Thoracic aorta (tissue), 2 donors: Measurements from ENCODE around the gene ALPK3. TPM values are rescaled to one million over a fixed set of nuclear protein-coding genes. Genes with fewer than 3 reads are reported as not detected.

ENCODE experiments used
- ATAC-seq: fragments of 150-250 bp; one replicate; pipeline ENCODE4 v1.8.0; 2017; ENCODE audit warnings: low read depth; ENCODE audit not compliant: insufficient number of reproducible peaks, low FRiP score
- DNase-seq: peaks from one replicate; pipeline ENCODE4 v3.0.0-alpha.2; 2020; ENCODE audit warnings: low spot score
- H3K27ac ChIP-seq, 2 donors: fragments of 200-600 bp; sonication (generic); 1 replicate in 1 of 2; 2 replicates in 1 of 2; pipeline ENCODE4 v1.5.1; 2016; ENCODE audit warnings: mild to moderate bottlenecking in 2 of 2, moderate library complexity in 2 of 2
- H3K27me3 ChIP-seq: fragments of 200-600 bp; sonication (generic); replicated peaks from 2 replicates; pipeline ENCODE4 v1.6.0; 2016; ENCODE audit warnings: mild to moderate bottlenecking; ENCODE audit not compliant: insufficient read depth
- H3K36me3 ChIP-seq: fragments of 200-600 bp; sonication (generic); one replicate; pipeline ENCODE4 v1.5.1; 2016
- H3K4me1 ChIP-seq, 2 donors: fragments of 200-600 bp; sonication (generic); 1 replicate in 1 of 2; 2 replicates in 1 of 2; pipeline versions ENCODE4 v1.5.1 to v1.6.0; 2016; ENCODE audit warnings: low read depth in 2 of 2, mild to moderate bottlenecking in 1 of 2; ENCODE audit not compliant: control insufficient read depth in 1 of 2
- H3K4me3 ChIP-seq: fragments of 200-600 bp; sonication (generic); 2 replicates; pipeline ENCODE4 v1.5.1; 2016; ENCODE audit warnings: mild to moderate bottlenecking
- H3K9me3 ChIP-seq: fragments of 200-600 bp; sonication (generic); 2 replicates; pipeline ENCODE4 v1.5.1; 2016
- CTCF ChIP-seq: fragments of 200-600 bp; sonication (generic); IDR thresholded peaks from one replicate; pipeline ENCODE4 v1.5.1; 2019; ENCODE audit warnings: antibody characterized with exemption
- total RNA-seq, 2 donors: library from RNA; depleted of rRNA; stranded (reverse); fragments of >200 nt; gene quantifications; one replicate each; pipeline versions ENCODE4 v1.1.0 to v1.2.3, GENCODE V29; 2016

Gene ALPK3
- total RNA-seq, 2 donors from 2014 or later = 56.9 to 81.1 TPM

GRCh38 chr15:84804005-84804900 is 12.9 kb upstream of the ALPK3 start:
- DNase-seq = no peak
- ATAC-seq = no peak
- Histone ChIP-seq H3K4me3 (no peak overlapping the region), H3K4me1 (no peaks in the 10 kb centered on the region), H3K27me3 (no peaks in the 10 kb centered on the region), H3K27ac (no peak overlapping the region), H3K9me3 (no peaks in the 10 kb centered on the region), H3K36me3 (peaks cover 51% of the 10 kb centered on the region)
- no peak for TF ChIP-seq CTCF

DNA sequence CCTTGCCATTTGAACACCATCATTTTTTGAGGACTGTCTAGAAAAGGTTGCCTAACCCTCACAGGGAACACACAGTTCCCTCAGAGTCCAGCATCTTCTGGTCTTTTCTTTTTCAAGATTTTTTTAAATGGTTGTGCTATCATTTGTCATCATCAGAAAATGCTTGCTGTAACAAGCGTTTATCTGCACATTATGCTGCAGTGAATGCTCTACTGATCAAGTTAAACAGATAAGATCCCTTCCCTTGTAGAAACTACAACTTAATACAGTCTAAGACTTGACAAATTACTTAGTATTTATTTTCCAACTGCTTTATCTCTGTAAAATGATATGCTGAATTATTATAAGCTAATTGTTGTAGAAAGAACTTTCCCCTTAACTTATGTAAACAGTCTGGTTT is 11.9 kb upstream of the ALPK3 start:
- Histone ChIP-seq H3K9me3 (no peaks in the 10 kb centered on the region), H3K4me1 (no peaks in the 10 kb centered on the region), H3K36me3 (peaks cover 42% of the 10 kb centered on the region), H3K4me3 (no peak overlapping the region), H3K27me3 (no peaks in the 10 kb centered on the region), H3K27ac (no peak overlapping the region)
- no peak for DNase-seq
- no peak for TF ChIP-seq CTCF
- ATAC-seq = no peak

GRCh38 chr15:84807228-84807627 is 9.9 kb upstream of the ALPK3 start:
- H3K9me3 ChIP-seq = no peaks in the 10 kb centered on the region
- H3K27me3 ChIP-seq = no peaks in the 10 kb centered on the region
- H3K27ac ChIP-seq = no peak overlapping the region
- no peaks in the 10 kb centered on the region for H3K4me1 ChIP-seq
- no peak overlapping the region for H3K4me3 ChIP-seq
- peaks cover 25% of the 10 kb centered on the region for H3K36me3 ChIP-seq
- TF ChIP-seq CTCF = no peak
- DNase-seq (no peak), ATAC-seq (no peak)

GRCh38 chr15:84810073-84810840 is 6.9 kb upstream of the ALPK3 start:
- TF ChIP-seq CTCF = no peak
- no peak for ATAC-seq
- H3K4me1 ChIP-seq = peaks cover 0 to 2% of the 10 kb centered on the region in 2 donors
- no peak overlapping the region for H3K27ac ChIP-seq
- H3K9me3 ChIP-seq = no peaks in the 10 kb centered on the region
- no peaks in the 10 kb centered on the region for H3K27me3 ChIP-seq
- H3K36me3 ChIP-seq = no peaks in the 10 kb centered on the region
- DNase-seq = no peak
- H3K4me3 ChIP-seq = no peak overlapping the region

DNA sequence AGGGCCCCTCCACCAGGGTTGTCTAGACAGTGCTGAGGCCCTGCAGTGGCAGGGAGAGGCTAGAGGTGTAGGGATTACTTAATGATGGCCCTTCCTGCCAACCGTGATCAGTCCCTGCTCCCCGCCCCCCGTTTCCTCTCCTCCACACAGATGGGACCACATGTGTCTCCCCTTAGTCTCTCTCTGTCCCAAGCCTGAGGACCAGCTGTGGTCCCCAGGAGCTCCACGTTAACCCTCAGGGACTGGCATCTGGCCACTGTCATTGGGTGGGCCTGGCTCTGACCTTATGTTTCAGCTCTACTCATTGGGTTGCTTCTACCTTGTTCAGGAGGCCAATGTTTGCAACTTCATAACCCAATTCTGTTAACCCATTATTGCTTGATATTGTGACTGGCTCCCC is 6.0 kb upstream of the ALPK3 start:
- no peaks in the 10 kb centered on the region for H3K9me3 ChIP-seq
- H3K36me3 ChIP-seq = no peaks in the 10 kb centered on the region
- H3K27me3 ChIP-seq = no peaks in the 10 kb centered on the region
- no peak overlapping the region for H3K4me3 ChIP-seq
- TF ChIP-seq CTCF = no peak
- ATAC-seq (no peak), DNase-seq (no peak)
- peaks cover 4 to 11% of the 10 kb centered on the region in 2 donors for H3K4me1 ChIP-seq
- H3K27ac ChIP-seq = no peak overlapping the region
